DOHH2 (cell line): Measurements from ENCODE around the gene CIART.

Experiments used
- H3F3A ChIP-seq: fragments of 200-600 bp; sonication (generic), shearing (Covaris generic); 2 replicates; pipeline ENCODE4 v1.6.0; 2016; ENCODE audit warnings: antibody characterized with exemption, mild to moderate bottlenecking; ENCODE audit not compliant: control insufficient read depth, insufficient read depth
- H3K27ac ChIP-seq: fragments of 200-600 bp; sonication (generic); 2 replicates; pipeline ENCODE4 v1.5.1; 2014; ENCODE audit warnings: low read depth, mild to moderate bottlenecking, low read length, moderate library complexity
- H3K27me3 ChIP-seq: fragments of 200-600 bp; sonication (generic); 2 replicates; pipeline ENCODE4 v1.6.1; 2014; ENCODE audit warnings: mild to moderate bottlenecking, low read length, mixed read lengths; ENCODE audit not compliant: control insufficient read depth
- H3K36me3 ChIP-seq: fragments of 200-600 bp; sonication (generic); 2 replicates; pipeline ENCODE4 v1.6.1; 2014; ENCODE audit warnings: mild to moderate bottlenecking, low read length, moderate library complexity, mixed read lengths; ENCODE audit not compliant: control insufficient read depth
- H3K4me1 ChIP-seq: fragments of 200-600 bp; sonication (generic); 2 replicates; pipeline ENCODE4 v1.6.1; 2014; ENCODE audit warnings: mild to moderate bottlenecking, low read length, mixed read lengths; ENCODE audit not compliant: control insufficient read depth
- H3K4me2 ChIP-seq: fragments of 200-600 bp; sonication (generic); 2 replicates; pipeline ENCODE4 v1.6.0; 2014; ENCODE audit warnings: mild to moderate bottlenecking, low read length, moderate library complexity
- H3K4me3 ChIP-seq: fragments of 200-600 bp; sonication (generic); 2 replicates; pipeline ENCODE4 v1.5.1; 2014; ENCODE audit warnings: mild to moderate bottlenecking, low read length, mixed read lengths
- H3K79me2 ChIP-seq: fragments of 200-600 bp; sonication (generic); 2 replicates; pipeline ENCODE4 v1.6.1; 2014; ENCODE audit warnings: mild to moderate bottlenecking, low read length, mixed read lengths; ENCODE audit not compliant: control insufficient read depth
- H3K9me2 ChIP-seq: fragments of 200-600 bp; sonication (generic); replicated peaks from 2 replicates; pipeline ENCODE4 v1.6.1; 2014; ENCODE audit warnings: mild to moderate bottlenecking, low read length, mixed read lengths; ENCODE audit not compliant: control insufficient read depth
- H3K9me3 ChIP-seq: fragments of 200-600 bp; sonication (generic); 2 replicates; pipeline ENCODE4 v1.6.1; 2014; ENCODE audit warnings: antibody characterized with exemption, low read length, mixed read lengths; ENCODE audit not compliant: control insufficient read depth, insufficient read depth
- H4K20me1 ChIP-seq: fragments of 200-600 bp; sonication (generic); 2 replicates; pipeline ENCODE4 v1.6.0; 2014; ENCODE audit warnings: low read depth, mild to moderate bottlenecking, antibody characterized with exemption, low read length, moderate library complexity; ENCODE audit not compliant: control insufficient read depth, insufficient read depth
- CTCF ChIP-seq: fragments of 200-600 bp; sonication (generic); IDR thresholded peaks from one replicate; pipeline ENCODE4 v1.5.1; 2014; ENCODE audit warnings: antibody characterized with exemption, mild to moderate bottlenecking, low read depth, low read length; ENCODE audit not compliant: poor library complexity, severe bottlenecking
- EZH2phosphoT487 ChIP-seq: fragments of 200-600 bp; sonication (generic); IDR thresholded peaks from 2 replicates; pipeline ENCODE4 v1.6.1; 2017; ENCODE audit warnings: borderline replicate concordance, mild to moderate bottlenecking, antibody characterized with exemption, low read length, moderate library complexity, mixed read lengths

Gene CIART

GRCh38 chr1:150322310-150322709 is 40.0 kb downstream of the CIART start:
- Histone ChIP-seq H3K36me3 (peaks cover 52% of the 10 kb centered on the region), H3K27me3 (no peaks in the 10 kb centered on the region), H3K27ac (no peak overlapping the region), H3K4me2 (peak overlapping the region; percentile 69), H3K4me1 (peaks cover 12% of the 10 kb centered on the region), H3F3A (no peaks in the 10 kb centered on the region), H3K79me2 (peaks cover 52% of the 10 kb centered on the region), H4K20me1 (0 out of 2 replicates have a peak, but pooled peaks cover 4% of the 10 kb centered on the region), H3K4me3 (peak overlapping the region; percentile 99), H3K9me2 (no peaks in the 10 kb centered on the region), H3K9me3 (no peaks in the 10 kb centered on the region)
- TF ChIP-seq CTCF (no peak), EZH2phosphoT487 (no peak)

- H3K4me3 ChIP-seq, result no peak overlapping the region
- no peaks in the 10 kb centered on the region for H3F3A ChIP-seq
- no peak overlapping the region for H3K27ac ChIP-seq
- H3K9me3 ChIP-seq, result no peaks in the 10 kb centered on the region
- no peaks in the 10 kb centered on the region for H3K9me2 ChIP-seq
- peaks cover 83% of the 10 kb centered on the region for H3K36me3 ChIP-seq
- TF ChIP-seq CTCF (no peak), EZH2phosphoT487 (no peak)
- no peaks in the 10 kb centered on the region for H4K20me1 ChIP-seq
- H3K27me3 ChIP-seq, result no peaks in the 10 kb centered on the region
- H3K79me2 ChIP-seq, result peaks cover 8% of the 10 kb centered on the region
- no peak overlapping the region for H3K4me2 ChIP-seq
- H3K4me1 ChIP-seq, result no peaks in the 10 kb centered on the region
Measured at GRCh38 chr1:150332651-150333290, 50.4 kb downstream of the CIART start.
